PC-3 (cell line): ENCODE measurements around the gene EMILIN2. TPM values are rescaled to one million over a fixed set of nuclear protein-coding genes. Genes with fewer than 3 reads are reported as not detected.

Experiments
- ATAC-seq: fragments of 200-7000 bp; cut with Tn5 transposase; 2 replicates; pipeline ENCODE4 v1.9.1; 2020; ENCODE audit warnings: mild to moderate bottlenecking, moderate library complexity
- BruUV-seq: library from RNA; stranded (reverse); fragments of 400-500 nt; replicated peaks from 2 replicates; lab custom pipeline; 2021; lab: Mats Ljungman, UMichigan
- CTCF ChIA-PET: fragments of 300-600 bp; sonication (Branson Sonifier 250); formaldehyde crosslinking; loops from one replicate; lab custom pipeline; 2022; ENCODE audit warnings: antibody characterized with exemption; lab: Charles Lee
- POLR2A ChIA-PET: fragments of 300-600 bp; sonication (Branson Sonifier 250); formaldehyde crosslinking; loops from one replicate; lab custom pipeline; 2022; ENCODE audit warnings: antibody characterized with exemption; ENCODE audit not compliant: unreplicated experiment; lab: Charles Lee
- DNase-seq: peaks from one replicate; pipeline ENCODE4 v3.0.0-alpha.2; 2015
- H2AFZ ChIP-seq: fragments of 300-600 bp; sonication (generic); 2 replicates; pipeline ENCODE4 v1.6.0; 2016; ENCODE audit warnings: antibody characterized with exemption, low read length
- H3F3A ChIP-seq: fragments of 300-600 bp; sonication (generic); one replicate; pipeline ENCODE4 v1.6.0; 2017; ENCODE audit warnings: antibody characterized with exemption, low read length, control low read depth, mild to moderate bottlenecking; ENCODE audit not compliant: unreplicated experiment
- H3K27ac ChIP-seq: fragments of 300-600 bp; sonication (generic); 2 replicates; pipeline ENCODE4 v1.5.1; 2016; ENCODE audit warnings: mild to moderate bottlenecking, low read length
- H3K27me3 ChIP-seq: fragments of 300-600 bp; sonication (generic); 2 replicates; pipeline ENCODE4 v1.6.1; 2016; ENCODE audit warnings: low read length, mixed read lengths
- H3K36me3 ChIP-seq: fragments of 300-600 bp; sonication (generic); 2 replicates; pipeline ENCODE4 v1.6.1; 2016; ENCODE audit warnings: low read depth, mixed run types, low read length, mixed read lengths
- H3K4me1 ChIP-seq: fragments of 300-600 bp; sonication (generic); 2 replicates; pipeline ENCODE4 v1.5.1; 2016; ENCODE audit warnings: low read length; ENCODE audit not compliant: insufficient read depth
- H3K4me2 ChIP-seq: fragments of 300-600 bp; sonication (generic); 2 replicates; pipeline ENCODE4 v1.6.0; 2016; ENCODE audit warnings: low read length
- H3K4me3 ChIP-seq: fragments of 300-600 bp; sonication (generic); 2 replicates; pipeline ENCODE4 v1.5.1; 2016; ENCODE audit warnings: mild to moderate bottlenecking, low read length, mixed read lengths
- H3K79me2 ChIP-seq: fragments of 300-600 bp; sonication (generic); 2 replicates; pipeline ENCODE4 v1.6.1; 2017; ENCODE audit warnings: low read length, mixed read lengths
- H3K9ac ChIP-seq: fragments of 300-600 bp; sonication (generic); 2 replicates; pipeline ENCODE4 v1.6.0; 2016; ENCODE audit warnings: mild to moderate bottlenecking, low read length
- H3K9me2 ChIP-seq: fragments of 300-600 bp; sonication (generic); replicated peaks from 2 replicates; pipeline ENCODE4 v1.6.1; 2016; ENCODE audit warnings: mixed run types, low read length, mixed read lengths
- H3K9me3 ChIP-seq: fragments of 300-600 bp; sonication (generic); 2 replicates; pipeline ENCODE4 v1.6.1; 2016; ENCODE audit warnings: low read length, mixed read lengths
- H4K20me1 ChIP-seq: fragments of 300-600 bp; sonication (generic); 2 replicates; pipeline ENCODE4 v1.6.1; 2016; ENCODE audit warnings: low read length, mixed read lengths
- EZH2 ChIP-seq: fragments of 300-600 bp; sonication (generic); IDR thresholded peaks from one replicate; pipeline ENCODE4 v1.6.1; 2017; ENCODE audit warnings: antibody characterized with exemption, mild to moderate bottlenecking, low read length; ENCODE audit not compliant: unreplicated experiment
- EZH2phosphoT487 ChIP-seq: fragments of 300-600 bp; sonication (generic); IDR thresholded peaks from 2 replicates; pipeline ENCODE4 v1.6.1; 2018; ENCODE audit warnings: mild to moderate bottlenecking, antibody characterized with exemption, low read length, borderline replicate concordance
- intact Hi-C: fragments of 100-400 bp; cut with micrococcal nuclease; formaldehyde crosslinking; loops from 2 replicates; pipeline ENCODE4 v1.9.0; 2023
- total RNA-seq: library from RNA; depleted of rRNA; stranded (reverse); fragments of >200 nt; gene quantifications from 2 replicates; pipeline ENCODE4 v1.2.3, GENCODE V29; 2014
- TF ChIP-seq, protein P1 (sequence below): fragments of 300-600 bp; sonication (generic); conservative IDR thresholded peaks from 2 replicates; pipeline ENCODE4 v1.5.1; 2017; ENCODE audit warnings: antibody characterized with exemption, low read depth, mild to moderate bottlenecking, low read length

The EMILIN2 gene
- total RNA-seq, 1 experiment from 2014 or later: 17.1 TPM

DNA sequence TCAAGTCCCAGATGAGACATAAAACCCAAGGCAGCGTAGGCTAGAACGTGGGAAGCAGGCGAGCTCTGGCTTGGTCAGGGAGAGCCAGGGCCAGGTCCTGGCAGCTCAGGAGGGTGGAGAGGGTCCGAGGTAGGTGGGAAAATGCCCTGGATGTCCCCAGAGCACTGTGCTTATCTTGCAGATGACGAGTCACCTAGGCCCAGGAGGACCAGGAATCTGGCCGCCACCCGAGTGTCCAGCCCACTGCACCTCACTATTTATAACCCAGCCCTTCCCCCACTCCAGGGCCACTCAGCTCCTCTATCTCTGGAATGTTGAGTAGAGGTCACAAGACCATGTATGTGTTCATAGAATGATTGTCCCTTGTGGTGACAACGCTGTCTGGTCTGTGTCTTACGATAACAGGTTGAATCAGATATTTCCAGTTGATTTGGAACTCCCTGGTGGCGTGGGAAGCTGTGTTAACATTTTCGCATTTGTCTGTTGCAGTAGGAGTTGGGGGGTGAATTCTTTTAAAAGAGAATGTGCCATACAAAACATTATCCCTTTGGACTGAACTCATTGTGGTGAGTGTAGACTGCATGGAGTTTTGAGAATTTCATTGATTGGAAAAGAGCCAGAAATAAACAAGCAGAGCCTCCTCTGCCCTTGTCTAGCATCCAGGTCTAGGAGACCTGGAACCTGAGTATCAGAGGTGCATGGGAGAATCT is 47.5 kb downstream of the EMILIN2 start:
- H3F3A ChIP-seq: no peaks in the 10 kb centered on the region
- H3K36me3 ChIP-seq: no peaks in the 10 kb centered on the region
- DNase-seq (no peak), ATAC-seq (no peak)
- H3K79me2 ChIP-seq: no peaks in the 10 kb centered on the region
- no peaks in the 10 kb centered on the region for H4K20me1 ChIP-seq
- no peaks in the 10 kb centered on the region for H3K27me3 ChIP-seq
- intact Hi-C loops: no loop called here
- TF ChIP-seq EZH2: no peak
- TF ChIP-seq EZH2phosphoT487: no peak
- TF ChIP-seq, protein P1, sequence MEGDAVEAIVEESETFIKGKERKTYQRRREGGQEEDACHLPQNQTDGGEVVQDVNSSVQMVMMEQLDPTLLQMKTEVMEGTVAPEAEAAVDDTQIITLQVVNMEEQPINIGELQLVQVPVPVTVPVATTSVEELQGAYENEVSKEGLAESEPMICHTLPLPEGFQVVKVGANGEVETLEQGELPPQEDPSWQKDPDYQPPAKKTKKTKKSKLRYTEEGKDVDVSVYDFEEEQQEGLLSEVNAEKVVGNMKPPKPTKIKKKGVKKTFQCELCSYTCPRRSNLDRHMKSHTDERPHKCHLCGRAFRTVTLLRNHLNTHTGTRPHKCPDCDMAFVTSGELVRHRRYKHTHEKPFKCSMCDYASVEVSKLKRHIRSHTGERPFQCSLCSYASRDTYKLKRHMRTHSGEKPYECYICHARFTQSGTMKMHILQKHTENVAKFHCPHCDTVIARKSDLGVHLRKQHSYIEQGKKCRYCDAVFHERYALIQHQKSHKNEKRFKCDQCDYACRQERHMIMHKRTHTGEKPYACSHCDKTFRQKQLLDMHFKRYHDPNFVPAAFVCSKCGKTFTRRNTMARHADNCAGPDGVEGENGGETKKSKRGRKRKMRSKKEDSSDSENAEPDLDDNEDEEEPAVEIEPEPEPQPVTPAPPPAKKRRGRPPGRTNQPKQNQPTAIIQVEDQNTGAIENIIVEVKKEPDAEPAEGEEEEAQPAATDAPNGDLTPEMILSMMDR: no peak
- no peak overlapping the region for H2AFZ ChIP-seq
- no peak overlapping the region for H3K4me3 ChIP-seq
- no peaks in the 10 kb centered on the region for H3K9me3 ChIP-seq
- no peak overlapping the region for H3K27ac ChIP-seq
- ChIA-PET CTCF (no interaction called here), POLR2A (no interaction called here)
- H3K4me1 ChIP-seq: peaks cover 21% of the 10 kb centered on the region
- no TSS peak for BruUV-seq
- H3K9ac ChIP-seq: no peak overlapping the region
- no peaks in the 10 kb centered on the region for H3K9me2 ChIP-seq
- H3K4me2 ChIP-seq: no peak overlapping the region

DNA sequence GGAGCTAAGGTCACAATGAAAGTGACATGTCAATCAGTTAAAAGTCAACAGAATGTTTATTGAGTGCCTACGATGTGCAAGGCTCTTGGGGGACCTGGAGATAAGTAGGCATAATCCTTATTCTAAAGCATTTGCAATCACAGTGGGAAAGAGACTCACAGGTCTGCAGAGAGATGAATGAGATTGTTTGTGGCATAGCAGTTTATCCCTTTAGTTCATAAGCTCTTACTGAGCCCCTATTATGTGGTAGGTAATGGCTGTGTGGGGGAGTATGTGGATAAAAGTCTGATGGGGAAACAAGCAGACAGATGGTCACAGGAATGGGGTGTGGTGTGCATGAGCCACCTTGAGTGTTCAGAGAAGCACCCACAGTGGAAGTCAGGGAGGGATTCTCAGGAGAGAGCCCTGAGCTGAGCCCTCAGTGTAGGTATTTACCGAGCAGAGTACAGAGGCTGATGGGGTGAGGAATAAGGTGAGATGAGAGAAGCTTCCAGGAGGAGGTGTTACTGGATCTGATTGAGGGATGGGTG is 48.1 kb downstream of the EMILIN2 start:
- Histone ChIP-seq H2AFZ (no peak overlapping the region), H3K9me2 (no peaks in the 10 kb centered on the region), H3K4me1 (peaks cover 21% of the 10 kb centered on the region), H3K9ac (no peak overlapping the region), H3K9me3 (no peaks in the 10 kb centered on the region), H3K79me2 (no peaks in the 10 kb centered on the region), H4K20me1 (no peaks in the 10 kb centered on the region), H3K27ac (no peak overlapping the region), H3K27me3 (no peaks in the 10 kb centered on the region), H3F3A (no peaks in the 10 kb centered on the region), H3K4me3 (no peak overlapping the region), H3K4me2 (no peak overlapping the region), H3K36me3 (no peaks in the 10 kb centered on the region)
- ATAC-seq (no peak), DNase-seq (no peak)
- ChIA-PET CTCF (no interaction called here), POLR2A (no interaction called here)
- intact Hi-C loops: no loop called here
- no peak for TF ChIP-seq EZH2phosphoT487
- TF ChIP-seq, protein P1: no peak
- TF ChIP-seq EZH2: no peak
- no TSS peak for BruUV-seq

DNA sequence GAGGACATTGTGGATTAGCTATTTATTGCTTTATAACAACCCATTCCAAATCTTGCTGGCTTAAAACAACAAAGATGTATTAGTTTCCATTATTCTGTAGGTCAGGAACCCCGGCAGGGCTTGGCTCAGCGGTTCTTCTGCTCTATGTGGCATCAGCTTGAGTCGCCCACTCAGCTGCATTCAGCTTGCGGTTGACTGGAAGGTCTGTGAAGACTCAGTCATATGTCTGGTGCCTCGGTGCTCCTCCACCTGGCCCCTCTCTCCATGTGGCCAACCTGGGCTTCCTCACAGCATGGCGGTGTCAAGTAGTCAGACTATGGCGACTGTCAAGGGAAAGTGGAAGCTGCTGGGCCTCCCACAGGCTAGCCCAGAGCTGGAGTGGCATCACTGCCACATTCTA is 48.6 kb downstream of the EMILIN2 start:
- Histone ChIP-seq H3K27ac (no peak overlapping the region), H3K4me3 (no peak overlapping the region), H3K36me3 (no peaks in the 10 kb centered on the region), H3K9me2 (no peaks in the 10 kb centered on the region), H3K79me2 (no peaks in the 10 kb centered on the region), H3K27me3 (no peaks in the 10 kb centered on the region), H3K4me2 (no peak overlapping the region), H3K4me1 (peaks cover 21% of the 10 kb centered on the region), H2AFZ (no peak overlapping the region), H3K9me3 (no peaks in the 10 kb centered on the region), H3K9ac (no peak overlapping the region), H4K20me1 (no peaks in the 10 kb centered on the region), H3F3A (no peaks in the 10 kb centered on the region)
- intact Hi-C loops: no loop called here
- BruUV-seq: no TSS peak
- ChIA-PET CTCF (no interaction called here), POLR2A (no interaction called here)
- DNase-seq: no peak
- no peak for ATAC-seq
- TF ChIP-seq EZH2 (no peak), EZH2phosphoT487 (no peak)
- TF ChIP-seq, protein P1: no peak
